ENCODE data around the gene PHACTR1. TPM values are rescaled to one million over a fixed set of nuclear protein-coding genes. Genes with fewer than 3 reads are reported as not detected.
"Not testable (repeated sequence)": the region's sequence is repeated elsewhere in the genome, so short reads cannot be mapped to it uniquely, and the experiment has no call there.

PHACTR1 gene
- total RNA-seq, 1 donor from 2014 or later, result 1.0 TPM

DNA sequence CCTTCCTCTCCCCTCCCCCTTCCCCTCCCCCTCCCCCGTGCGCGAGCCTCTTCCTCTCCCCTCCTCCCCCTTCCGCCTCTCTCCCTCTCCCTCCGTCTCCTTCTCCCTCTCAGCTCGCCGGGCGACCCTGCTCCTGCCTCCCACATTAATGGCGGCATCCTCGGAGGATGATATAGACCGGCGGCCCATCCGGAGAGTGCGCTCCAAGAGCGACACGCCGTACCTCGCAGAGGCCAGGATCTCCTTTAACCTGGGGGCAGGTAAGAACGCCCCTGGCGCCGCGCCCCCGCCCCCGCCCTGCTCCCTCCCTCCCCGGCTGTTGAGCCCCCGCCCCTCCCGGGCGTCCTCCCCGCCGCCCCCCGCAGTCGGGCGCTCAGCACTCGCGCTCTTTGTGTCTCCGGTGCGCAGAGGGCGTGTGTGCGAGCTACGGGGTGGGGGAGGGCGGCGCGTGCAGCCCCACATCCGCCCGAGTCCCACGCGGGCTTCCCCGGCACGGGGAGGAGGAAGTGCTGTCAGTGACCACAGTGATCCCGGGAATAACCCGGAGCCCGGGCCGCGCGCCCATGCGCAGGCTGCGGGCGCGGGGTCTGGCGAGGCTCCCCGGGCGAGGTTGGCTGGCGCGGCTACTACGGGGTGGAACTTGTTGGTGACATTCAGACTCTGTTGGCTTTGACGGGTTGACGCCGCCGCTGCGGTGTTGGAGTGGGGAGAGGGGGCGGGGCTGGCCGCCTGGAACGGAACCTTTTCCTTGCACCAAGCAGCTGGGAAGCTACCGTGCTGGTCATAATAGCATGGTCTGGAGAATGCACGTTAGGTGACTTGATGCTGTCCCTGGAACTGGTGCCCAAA, 33.2 kb downstream of the PHACTR1 start:
- no peak for DNase-seq (ENCODE audit: low read depth in 2 of 2)

DNA sequence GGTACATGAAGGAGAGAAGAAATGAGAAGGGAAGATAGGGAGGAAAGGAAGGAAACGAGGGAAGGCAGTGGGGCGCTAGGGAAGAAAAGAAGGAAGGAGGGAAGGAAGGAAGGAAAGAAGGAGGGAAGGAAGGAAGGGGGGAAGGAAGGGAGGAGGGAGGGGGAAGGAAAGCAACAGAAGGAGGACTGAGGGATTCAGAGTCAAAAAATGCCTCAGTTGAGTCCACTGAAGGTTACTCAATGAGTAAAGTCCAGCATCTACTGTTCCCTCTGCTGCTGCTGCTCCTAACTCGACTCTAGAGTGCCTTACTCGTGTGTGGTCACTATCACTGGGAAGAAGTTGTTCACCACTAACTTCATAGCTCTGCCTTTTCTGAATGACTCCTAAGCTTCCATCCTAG, 33.8 kb downstream of the PHACTR1 start:
- DNase-seq (ENCODE audit: low read depth in 2 of 2), result no peak

DNA sequence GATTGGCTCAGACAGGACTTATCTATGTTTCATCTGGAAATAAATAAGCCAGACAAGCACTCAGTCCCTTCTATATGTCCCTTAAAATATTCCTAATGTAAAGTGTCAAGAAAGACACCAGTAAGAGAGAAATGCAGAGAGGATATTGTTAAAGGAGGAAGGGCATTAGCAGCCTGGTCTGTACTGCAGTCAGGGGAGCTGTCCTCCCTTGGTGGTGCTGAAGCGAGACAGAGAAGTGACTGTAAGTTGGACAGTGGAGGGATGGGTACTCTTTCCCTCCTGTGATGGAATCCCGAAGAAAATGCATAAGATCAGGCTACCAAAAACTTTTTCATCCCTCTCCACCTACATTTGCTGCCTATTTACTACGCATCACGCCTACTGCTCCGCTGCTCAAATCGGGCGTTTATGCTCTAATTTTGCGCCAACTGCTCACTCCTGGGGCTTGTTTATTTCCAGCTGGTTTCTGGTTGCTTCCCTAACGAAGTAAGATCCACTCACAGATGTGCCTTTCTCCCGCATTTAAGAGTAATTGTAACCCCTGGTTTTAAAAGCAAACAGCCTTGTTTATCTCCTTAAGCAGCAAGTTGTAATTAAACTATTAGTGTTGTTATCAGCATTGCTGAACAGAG, 35.2 kb downstream of the PHACTR1 start:
- peak; percentile 17 to 60 for DNase-seq (ENCODE audit: low read depth in 2 of 2)

DNA sequence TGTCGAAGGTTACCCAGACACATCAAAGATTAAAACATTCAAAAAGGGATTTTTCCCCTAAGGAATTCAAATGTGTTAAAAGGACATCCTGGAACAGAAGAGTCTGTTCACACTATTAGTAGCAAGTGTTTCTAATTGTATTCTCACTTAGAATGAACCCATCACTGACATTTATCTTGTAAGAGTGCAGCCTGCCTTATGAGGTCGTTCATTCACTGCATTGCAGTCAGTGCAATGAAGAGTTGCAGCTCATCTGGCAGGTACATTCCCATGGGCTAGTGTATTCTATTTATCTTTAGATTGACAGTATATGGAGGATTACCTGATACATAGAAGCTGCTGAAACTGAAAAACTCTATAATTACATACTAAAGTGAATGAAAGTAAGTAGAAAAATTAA, 36.5 kb downstream of the PHACTR1 start:
- DNase-seq (ENCODE audit: low read depth in 2 of 2), result no peak

GRCh38 chr6:12760226-12760625, 43.7 kb downstream of the PHACTR1 start:
- no peak for DNase-seq (ENCODE audit: low read depth in 2 of 2)

- DNase-seq (ENCODE audit: low read depth in 2 of 2), result no peak
These were observed 44.3 kb downstream of the PHACTR1 start for GRCh38 chr6:12760911-12761310.

GRCh38 chr6:12761376-12762115, 45.0 kb downstream of the PHACTR1 start:
- DNase-seq (ENCODE audit: low read depth in 2 of 2), result no peak

GRCh38 chr6:12762731-12763434, 46.3 kb downstream of the PHACTR1 start:
- DNase-seq (ENCODE audit: low read depth in 2 of 2), result not testable (repeated sequence)

GRCh38 chr6:12766365-12766764, 49.8 kb downstream of the PHACTR1 start:
- DNase-seq (ENCODE audit: low read depth in 2 of 2), result no peak

DNA sequence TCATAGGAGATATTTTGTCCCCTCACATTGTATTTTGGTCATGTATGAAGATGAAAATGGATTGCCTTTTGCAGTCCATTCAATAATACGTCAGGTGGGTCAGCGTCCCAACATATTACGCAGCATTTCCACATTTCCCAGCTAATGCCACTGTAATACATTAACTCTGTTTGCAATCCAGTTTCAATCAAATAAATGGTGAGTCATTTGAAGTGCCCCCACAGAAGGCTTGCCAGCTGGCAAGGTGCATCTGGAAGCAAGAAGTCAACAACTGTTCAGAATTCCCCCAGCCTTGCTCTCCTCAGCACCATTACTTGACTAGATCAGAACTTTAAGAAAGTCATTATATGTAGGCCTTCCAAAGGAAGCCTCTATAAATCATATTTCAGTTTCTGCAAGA, 50.4 kb downstream of the PHACTR1 start:
- DNase-seq (ENCODE audit: low read depth in 2 of 2), result no peak

DNA sequence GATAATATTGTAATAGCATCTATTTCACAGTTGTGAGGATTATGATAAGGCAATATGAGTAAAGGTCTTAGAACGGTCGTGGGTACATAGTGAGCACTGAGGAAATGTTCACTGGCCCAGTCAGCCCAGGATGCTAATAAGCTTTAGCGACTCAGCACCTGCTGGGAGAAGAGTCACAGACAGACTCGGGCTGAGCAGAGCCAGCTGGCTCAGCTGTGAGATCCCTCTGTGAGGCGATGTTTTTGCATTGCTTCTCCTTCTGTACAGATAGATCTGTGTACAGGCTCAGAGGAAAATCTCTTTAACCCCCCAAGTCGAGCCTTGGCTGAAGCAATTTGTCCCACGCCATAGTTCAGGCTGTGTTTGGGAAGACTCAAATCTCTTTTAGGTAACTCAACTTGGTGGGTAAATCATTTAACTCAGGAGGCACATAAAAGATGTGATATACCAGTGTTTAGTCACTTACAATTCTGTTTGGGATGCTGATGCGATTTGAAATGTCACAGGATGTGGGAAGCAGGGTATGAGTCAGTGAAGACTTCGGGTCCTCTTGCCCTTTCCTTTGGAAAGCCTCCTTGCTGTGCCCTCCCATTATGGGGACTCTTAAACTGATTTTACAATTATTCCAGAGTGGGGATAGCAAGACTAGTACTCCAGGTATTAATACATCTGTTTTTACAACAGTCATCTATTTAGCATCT, 53.1 kb downstream of the PHACTR1 start:
- DNase-seq (ENCODE audit: low read depth in 2 of 2), result no peak

DNA sequence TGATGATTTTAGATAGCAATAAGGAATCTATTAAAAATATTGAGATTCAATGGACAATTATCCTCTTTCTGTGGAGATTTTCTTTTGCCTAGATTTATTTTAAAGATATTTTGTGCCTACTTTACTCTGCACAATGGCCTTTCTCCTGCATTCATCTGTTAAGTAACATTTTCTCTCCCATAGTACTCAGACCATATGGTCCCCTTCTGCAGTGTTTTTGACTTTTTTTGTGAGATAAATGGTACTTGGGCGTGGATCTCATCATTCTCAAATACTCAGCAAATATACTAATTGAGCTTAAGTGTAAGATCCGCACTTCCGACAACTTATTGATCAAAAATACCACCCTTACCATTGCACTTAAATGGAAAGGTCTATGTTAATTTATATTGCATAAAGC, 55.8 kb downstream of the PHACTR1 start:
- DNase-seq (ENCODE audit: low read depth in 2 of 2), result no peak

DNA sequence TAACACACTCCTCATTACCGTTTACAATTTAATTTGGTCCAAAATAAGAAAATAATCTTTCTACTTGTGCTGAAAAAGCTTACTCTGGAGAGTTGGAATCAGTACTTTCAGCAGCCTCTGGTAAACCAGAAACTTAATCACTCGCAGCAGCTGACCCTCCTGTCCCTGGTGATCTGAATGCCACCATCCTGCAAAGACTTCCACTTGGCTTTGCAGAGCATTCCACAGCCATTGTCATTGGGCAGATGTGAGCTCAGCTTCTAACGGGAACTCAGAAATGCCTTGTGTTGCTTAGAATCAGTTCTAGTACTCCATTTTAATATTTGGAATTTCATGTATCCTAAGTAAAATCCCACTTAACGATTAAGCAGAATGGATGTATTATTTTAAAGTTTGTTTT, 59.7 kb downstream of the PHACTR1 start:
- DNase-seq (ENCODE audit: low read depth in 2 of 2), result no peak

DNA sequence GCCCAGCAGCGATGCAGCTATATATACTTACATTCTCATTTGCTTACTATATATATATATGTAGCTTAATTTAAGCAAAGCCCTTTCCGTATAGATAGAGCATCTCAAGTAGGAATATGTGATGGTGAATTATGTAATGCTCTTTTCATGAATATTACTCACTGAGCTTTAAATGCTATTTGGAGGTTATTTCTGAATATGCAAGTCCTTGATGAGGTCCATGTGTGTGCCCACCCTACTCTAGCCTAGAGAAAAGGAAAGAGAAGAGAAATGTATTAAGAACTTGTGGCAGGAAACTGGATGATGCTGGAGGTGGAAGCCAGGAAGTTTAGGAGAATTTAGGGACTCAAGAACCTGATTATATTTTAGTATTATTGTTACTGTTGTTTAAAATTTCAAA, 63.2 kb downstream of the PHACTR1 start:
- DNase-seq (ENCODE audit: low read depth in 2 of 2), result no peak

- no peak for DNase-seq (ENCODE audit: low read depth in 2 of 2)
These were observed 65.6 kb downstream of the PHACTR1 start for GRCh38 chr6:12782136-12782535.

GRCh38 chr6:12785301-12785700, 68.7 kb downstream of the PHACTR1 start:
- no peak for DNase-seq (ENCODE audit: low read depth in 2 of 2)

- no peak for DNase-seq (ENCODE audit: low read depth in 2 of 2)
These were observed 69.4 kb downstream of the PHACTR1 start for GRCh38 chr6:12785921-12786320.

GRCh38 chr6:12791371-12791770, 74.8 kb downstream of the PHACTR1 start:
- no peak for DNase-seq (ENCODE audit: low read depth in 2 of 2)

DNA sequence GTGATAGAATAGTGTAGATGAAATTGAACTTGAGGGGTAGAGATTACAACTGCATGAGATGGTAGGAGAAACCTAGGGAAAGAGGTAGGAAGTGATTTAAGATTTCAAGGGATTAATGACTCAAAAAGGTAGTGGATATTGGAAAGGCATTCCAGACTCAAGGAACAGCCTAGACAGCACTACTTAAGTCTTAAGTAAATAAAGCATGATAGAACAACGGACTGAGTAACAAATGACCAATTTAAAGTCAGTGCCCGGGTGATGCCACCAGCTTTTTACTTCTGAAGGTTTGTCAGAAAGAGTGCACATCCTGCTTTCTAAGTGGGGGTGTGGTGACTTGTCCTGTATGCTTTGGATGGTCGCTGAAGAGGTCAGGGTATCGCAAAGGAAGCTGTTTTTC, 81.8 kb downstream of the PHACTR1 start:
- DNase-seq (ENCODE audit: low read depth in 2 of 2), result no peak

- DNase-seq (ENCODE audit: low read depth in 2 of 2), result no peak
These were observed 83.6 kb downstream of the PHACTR1 start for GRCh38 chr6:12800120-12800519.

DNA sequence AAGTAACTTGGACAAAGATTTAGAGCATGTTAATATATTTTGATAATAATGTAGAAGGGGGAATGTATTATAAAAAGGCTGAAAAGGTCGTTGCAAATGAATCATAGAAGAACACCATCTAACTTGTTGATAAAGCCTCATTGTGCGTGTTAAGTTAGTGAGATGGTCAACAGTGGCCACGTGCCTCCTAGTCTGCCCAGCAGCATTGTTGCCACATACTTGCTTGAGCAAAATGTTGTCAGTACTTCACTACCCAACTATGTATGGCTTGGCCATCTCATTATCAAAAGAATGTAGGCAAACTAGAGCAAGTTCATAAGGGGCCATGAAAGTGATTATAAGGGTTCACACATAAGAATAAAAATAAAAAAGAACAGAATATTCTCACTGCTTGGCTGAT, 84.6 kb downstream of the PHACTR1 start:
- DNase-seq (ENCODE audit: low read depth in 2 of 2), result no peak

Data from dermis microvascular lymphatic vessel endothelial cell (primary cell).